ENCODE measurements around the gene JPH4.

DNA sequence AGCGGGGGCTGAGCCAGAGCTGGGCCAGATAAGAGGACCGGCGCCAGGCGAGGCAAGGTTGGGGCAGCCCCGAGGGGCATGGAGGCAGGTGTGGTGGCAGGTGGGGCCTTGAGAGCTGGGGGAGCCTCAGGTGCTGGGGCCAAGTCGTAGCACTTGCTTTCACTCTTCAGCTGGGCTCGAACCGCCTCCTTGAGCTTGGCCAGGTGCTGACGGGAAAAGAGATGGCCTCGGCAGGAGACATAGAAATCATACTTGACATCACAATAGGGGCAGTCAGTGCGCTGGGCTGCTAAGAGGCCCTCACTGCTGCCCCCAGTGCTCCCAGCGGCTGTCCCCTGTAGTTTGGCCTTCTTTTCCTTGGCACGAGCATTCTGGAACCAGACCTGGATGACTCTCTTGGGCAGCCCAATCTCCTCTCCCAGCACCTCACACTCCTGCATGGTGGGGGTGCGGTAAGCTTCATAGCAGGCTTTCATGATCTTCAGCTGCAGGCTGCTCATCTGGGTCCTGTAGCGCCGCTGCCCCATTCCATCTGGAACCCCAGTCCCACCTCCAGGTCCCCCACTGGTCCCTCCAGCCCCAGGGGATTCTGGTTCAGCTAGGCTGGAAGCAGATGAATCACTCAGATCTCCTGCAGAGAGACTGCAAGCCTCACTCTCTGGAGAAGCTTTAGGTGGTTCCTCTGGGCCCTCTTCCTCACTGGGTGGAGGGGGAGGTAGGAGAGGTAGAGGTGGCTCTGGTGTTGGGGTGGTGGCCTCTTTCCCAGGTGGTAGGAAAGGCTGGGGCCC is 55.2 kb downstream of the JPH4 start:
- TF ChIP-seq, protein P1, sequence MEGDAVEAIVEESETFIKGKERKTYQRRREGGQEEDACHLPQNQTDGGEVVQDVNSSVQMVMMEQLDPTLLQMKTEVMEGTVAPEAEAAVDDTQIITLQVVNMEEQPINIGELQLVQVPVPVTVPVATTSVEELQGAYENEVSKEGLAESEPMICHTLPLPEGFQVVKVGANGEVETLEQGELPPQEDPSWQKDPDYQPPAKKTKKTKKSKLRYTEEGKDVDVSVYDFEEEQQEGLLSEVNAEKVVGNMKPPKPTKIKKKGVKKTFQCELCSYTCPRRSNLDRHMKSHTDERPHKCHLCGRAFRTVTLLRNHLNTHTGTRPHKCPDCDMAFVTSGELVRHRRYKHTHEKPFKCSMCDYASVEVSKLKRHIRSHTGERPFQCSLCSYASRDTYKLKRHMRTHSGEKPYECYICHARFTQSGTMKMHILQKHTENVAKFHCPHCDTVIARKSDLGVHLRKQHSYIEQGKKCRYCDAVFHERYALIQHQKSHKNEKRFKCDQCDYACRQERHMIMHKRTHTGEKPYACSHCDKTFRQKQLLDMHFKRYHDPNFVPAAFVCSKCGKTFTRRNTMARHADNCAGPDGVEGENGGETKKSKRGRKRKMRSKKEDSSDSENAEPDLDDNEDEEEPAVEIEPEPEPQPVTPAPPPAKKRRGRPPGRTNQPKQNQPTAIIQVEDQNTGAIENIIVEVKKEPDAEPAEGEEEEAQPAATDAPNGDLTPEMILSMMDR (conservative IDR thresholded peaks at IDR 0.05 in 1 of 2, IDR thresholded peaks at IDR 0.05 in 1 of 2; ENCODE audit: low read depth in 1 of 2, low read length in 2 of 2): no peak
- TF ChIP-seq EZH2 (IDR thresholded peaks at IDR 0.05; ENCODE audit: low read length, missing control alignments): no peak
